Measurements from ENCODE around the gene PCDHGA10.

- TF ChIP-seq CTCF (conservative IDR thresholded peaks at IDR 0.05; ENCODE audit: low read depth, low read length) (no peak), EZH2 (IDR thresholded peaks at IDR 0.05; ENCODE audit: borderline replicate concordance, low read depth, low read length, poor library complexity, severe bottlenecking) (no peak)
Observed at GRCh38 chr5:141409598-141410306, 3.0 kb upstream of the PCDHGA10 start.
